Suprapubic skin (tissue), 4 donors: ENCODE results near the gene SNX15.

Source experiments
- POLR2A ChIP-seq, 2 donors: fragments of 450-650 bp; IDR thresholded peaks; one replicate each; pipeline ENCODE4 v1.6.1; 2017; ENCODE audit warnings: antibody characterized with exemption in 2 of 2, mild to moderate bottlenecking in 2 of 2, moderate library complexity in 2 of 2
- POLR2AphosphoS5 ChIP-seq, 3 donors: sonication (generic); formaldehyde crosslinking; IDR thresholded peaks; one replicate each; pipeline ENCODE4 v1.6.1; 2017; ENCODE audit warnings: antibody characterized with exemption in 3 of 3
- TF ChIP-seq, protein P1 (sequence below), 2 donors: fragments of 200-600 bp in 1 of 2; fragments of 450-650 bp in 1 of 2; sonication (generic) in 1 of 2; IDR thresholded peaks; one replicate each; pipeline ENCODE4 v1.5.1; 2016 to 2019; ENCODE audit warnings: antibody characterized with exemption in 2 of 2, mild to moderate bottlenecking in 1 of 2, moderate library complexity in 1 of 2

DNA sequence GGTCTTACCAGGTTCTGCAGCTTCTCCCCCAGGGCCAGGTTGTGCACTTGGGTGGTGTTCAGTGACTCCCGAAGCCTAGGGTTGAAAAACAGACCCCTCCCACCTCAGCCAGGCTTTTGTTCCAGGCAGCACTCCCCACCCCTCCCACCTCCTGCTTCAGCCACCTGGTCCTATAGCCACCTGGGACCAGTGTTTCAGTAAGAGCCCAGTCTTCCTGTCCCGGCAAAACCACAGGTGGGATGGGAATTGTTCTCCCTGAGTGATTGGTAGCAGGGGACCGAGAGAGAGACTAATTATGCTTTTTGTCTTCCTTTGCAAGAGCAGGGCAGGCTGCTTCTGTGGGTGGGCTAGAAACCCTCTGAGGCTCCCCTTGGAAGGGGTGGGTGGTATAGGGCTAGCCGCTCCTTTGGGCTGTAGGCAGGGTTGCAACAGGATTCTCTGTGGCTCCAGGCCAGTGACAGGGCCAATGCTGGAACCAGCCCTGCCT is 39.6 kb downstream of the SNX15 start:
- TF ChIP-seq, protein P1, sequence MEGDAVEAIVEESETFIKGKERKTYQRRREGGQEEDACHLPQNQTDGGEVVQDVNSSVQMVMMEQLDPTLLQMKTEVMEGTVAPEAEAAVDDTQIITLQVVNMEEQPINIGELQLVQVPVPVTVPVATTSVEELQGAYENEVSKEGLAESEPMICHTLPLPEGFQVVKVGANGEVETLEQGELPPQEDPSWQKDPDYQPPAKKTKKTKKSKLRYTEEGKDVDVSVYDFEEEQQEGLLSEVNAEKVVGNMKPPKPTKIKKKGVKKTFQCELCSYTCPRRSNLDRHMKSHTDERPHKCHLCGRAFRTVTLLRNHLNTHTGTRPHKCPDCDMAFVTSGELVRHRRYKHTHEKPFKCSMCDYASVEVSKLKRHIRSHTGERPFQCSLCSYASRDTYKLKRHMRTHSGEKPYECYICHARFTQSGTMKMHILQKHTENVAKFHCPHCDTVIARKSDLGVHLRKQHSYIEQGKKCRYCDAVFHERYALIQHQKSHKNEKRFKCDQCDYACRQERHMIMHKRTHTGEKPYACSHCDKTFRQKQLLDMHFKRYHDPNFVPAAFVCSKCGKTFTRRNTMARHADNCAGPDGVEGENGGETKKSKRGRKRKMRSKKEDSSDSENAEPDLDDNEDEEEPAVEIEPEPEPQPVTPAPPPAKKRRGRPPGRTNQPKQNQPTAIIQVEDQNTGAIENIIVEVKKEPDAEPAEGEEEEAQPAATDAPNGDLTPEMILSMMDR (IDR thresholded peaks at IDR 0.05) = no peak
- TF ChIP-seq POLR2AphosphoS5 (IDR thresholded peaks at IDR 0.05) (no peak), POLR2A (IDR thresholded peaks at IDR 0.05) (no peak)
